Measurements from ENCODE around the gene ARL16. TPM values are rescaled to one million over a fixed set of nuclear protein-coding genes. Genes with fewer than 3 reads are reported as not detected.

The ARL16 gene
- total and polyA plus RNA-seq, 2 of the 4 experiments (the other 2 are of a cell fraction): 51.1 to 77.9 TPM

GRCh38 chr17:81662002-81662401 lies 21.6 kb downstream of the ARL16 start:
- intact Hi-C loops (cut with micrococcal nuclease) (no loop called here), dilution Hi-C loops (cut with HindIII; ENCODE audit: low sequenced_read_pairs, unreplicated experiment) (no loop called here), in situ Hi-C loops (cut with MboI; ENCODE audit: low sequenced_read_pairs) (no loop called here)
- Histone ChIP-seq H3K4me1 (ENCODE audit: control insufficient read depth, insufficient read depth, low read length) (peaks cover 8% of the 10 kb centered on the region), H2BK20ac (ENCODE audit: low read depth, low read length) (no peak overlapping the region), H4K20me1 (ENCODE audit: insufficient read depth, low read length) (no peaks in the 10 kb centered on the region), H3K9ac (ENCODE audit: low read depth, low read length) (no peak overlapping the region), H3K36me3 (ENCODE audit: control insufficient read depth, insufficient read depth, low read length) (peaks cover 8% of the 10 kb centered on the region), H3K9me1 (ENCODE audit: insufficient read depth, low read length) (peaks cover 16% of the 10 kb centered on the region), H2BK120ac (ENCODE audit: low read depth, low read length) (no peak overlapping the region), H4K8ac (ENCODE audit: low read depth in 2 of 2, low read length in 2 of 2) (no peak overlapping the region), H2AK5ac (ENCODE audit: low read depth, low read length) (no peak overlapping the region), H4K5ac (ENCODE audit: low read depth, low read length) (no peak overlapping the region), H3K27me3 (ENCODE audit: control insufficient read depth, insufficient read depth, low read length) (no peaks in the 10 kb centered on the region), H3K23ac (ENCODE audit: low read depth, low read length) (no peak overlapping the region), H2BK15ac (ENCODE audit: low read depth, low read length) (no peak overlapping the region), H3K4ac (ENCODE audit: low read depth, low read length) (no peak overlapping the region), H3K4me2 (ENCODE audit: low read depth, low read length) (no peak overlapping the region), H3K4me3 (ENCODE audit: insufficient read depth, low read depth, low read length) (no peak overlapping the region), H2BK5ac (ENCODE audit: low read depth, low read length, poor library complexity, severe bottlenecking) (no peak overlapping the region), H3K79me1 (ENCODE audit: low read depth in 1 of 2, low read length in 2 of 2) (peaks cover 13 to 25% of the 10 kb centered on the region in 2 experiments), H2AFZ (replicated peaks; ENCODE audit: low read length, poor library complexity) (no peak overlapping the region), H3K27ac (ENCODE audit: insufficient read depth, low read length) (no peak overlapping the region), H3K56ac (ENCODE audit: extremely low read depth, insufficient read depth, low read length) (no peak overlapping the region), H2AK9ac (replicated peaks; ENCODE audit: low read depth, low read length, poor library complexity) (no peak overlapping the region), H3K18ac (ENCODE audit: low read depth, low read length) (no peak overlapping the region), H3K14ac (replicated peaks; ENCODE audit: low read depth, low read length) (no peak overlapping the region), H3K9me3 (ENCODE audit: control insufficient read depth, insufficient read depth, low read length) (no peaks in the 10 kb centered on the region), H4K91ac (ENCODE audit: insufficient read depth, low read depth, low read length) (no peak overlapping the region)
- TF ChIP-seq RAD21 (IDR thresholded peaks at IDR 0.05; ENCODE audit: low read length) (no peak), POLR2A (IDR thresholded peaks at IDR 0.05; ENCODE audit: low read depth, low read length) (no peak), MXI1 (IDR thresholded peaks at IDR 0.05; ENCODE audit: borderline replicate concordance, low read depth, low read length) (no peak), FOS (IDR thresholded peaks at IDR 0.05; ENCODE audit: low read depth, low read length) (no peak), CEBPB (IDR thresholded peaks at IDR 0.05; ENCODE audit: low read depth, low read length) (no peak), MAZ (IDR thresholded peaks at IDR 0.05; ENCODE audit: borderline replicate concordance, low read depth, low read length) (no peak), BHLHE40 (IDR thresholded peaks at IDR 0.05; ENCODE audit: low read depth, low read length) (no peak), MAFK (IDR thresholded peaks at IDR 0.05; ENCODE audit: low read depth, low read length) (no peak), CHD1 (IDR thresholded peaks at IDR 0.05; ENCODE audit: low read depth, low read length) (no peak), ELK1 (IDR thresholded peaks at IDR 0.05; ENCODE audit: borderline replicate concordance, low read depth, low read length) (no peak), SMC3 (IDR thresholded peaks at IDR 0.05; ENCODE audit: low read depth, low read length) (no peak), NFE2L2 (IDR thresholded peaks at IDR 0.05; ENCODE audit: low read depth, low read length) (no peak), RCOR1 (IDR thresholded peaks at IDR 0.05; ENCODE audit: insufficient replicate concordance, low read length) (no peak), USF2 (IDR thresholded peaks at IDR 0.05; ENCODE audit: low read depth, low read length) (no peak), RFX5 (IDR thresholded peaks at IDR 0.05; ENCODE audit: low read depth, low read length) (no peak)
- TF ChIP-seq, protein P1, sequence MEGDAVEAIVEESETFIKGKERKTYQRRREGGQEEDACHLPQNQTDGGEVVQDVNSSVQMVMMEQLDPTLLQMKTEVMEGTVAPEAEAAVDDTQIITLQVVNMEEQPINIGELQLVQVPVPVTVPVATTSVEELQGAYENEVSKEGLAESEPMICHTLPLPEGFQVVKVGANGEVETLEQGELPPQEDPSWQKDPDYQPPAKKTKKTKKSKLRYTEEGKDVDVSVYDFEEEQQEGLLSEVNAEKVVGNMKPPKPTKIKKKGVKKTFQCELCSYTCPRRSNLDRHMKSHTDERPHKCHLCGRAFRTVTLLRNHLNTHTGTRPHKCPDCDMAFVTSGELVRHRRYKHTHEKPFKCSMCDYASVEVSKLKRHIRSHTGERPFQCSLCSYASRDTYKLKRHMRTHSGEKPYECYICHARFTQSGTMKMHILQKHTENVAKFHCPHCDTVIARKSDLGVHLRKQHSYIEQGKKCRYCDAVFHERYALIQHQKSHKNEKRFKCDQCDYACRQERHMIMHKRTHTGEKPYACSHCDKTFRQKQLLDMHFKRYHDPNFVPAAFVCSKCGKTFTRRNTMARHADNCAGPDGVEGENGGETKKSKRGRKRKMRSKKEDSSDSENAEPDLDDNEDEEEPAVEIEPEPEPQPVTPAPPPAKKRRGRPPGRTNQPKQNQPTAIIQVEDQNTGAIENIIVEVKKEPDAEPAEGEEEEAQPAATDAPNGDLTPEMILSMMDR (conservative IDR thresholded peaks at IDR 0.05; ENCODE audit: low read depth, low read length): no peak
- ATAC-seq (ENCODE audit: low read depth) (no peak), DNase-seq (no peak)
- ChIA-PET CTCF (no interaction called here), POLR2A (ENCODE audit: unreplicated experiment) (no interaction called here)
- no CpG with 5 or more reads among the region's 4 CpGs for WGBS, 2 experiments (ENCODE audit: extremely low coverage in 2 of 2, insufficient read length in 1 of 2)
- no TSS peak for BruUV-seq (replicated peaks)

All from IMR-90 (cell line).